ENCODE results near the gene RAD23B. TPM values are rescaled to one million over a fixed set of nuclear protein-coding genes. Genes with fewer than 3 reads are reported as not detected.
A peak's percentile ranks its signal among the peaks of the same experiment; 100 is the strongest.

Gene RAD23B
- total and polyA plus RNA-seq, 2 of the 13 experiments (the other 11 are each of a cell fraction or from before 2014, with no cell fraction given) = 133 to 156 TPM

- H3K27ac ChIP-seq (ENCODE audit: extremely low read length, insufficient read depth, low read length) = no peak overlapping the region
- 56% methylated on average over 2 of the region's 2 CpGs for WGBS (ENCODE audit: low lambda C conversion rate)
- no TSS peak for BruUV-seq (replicated peaks)
- ATAC-seq (peak; percentile 51), DNase-seq (ENCODE audit: low spot score) (peak; percentile 44), FAIRE-seq (peak; percentile 30)
- POLR2A ChIA-PET = interaction anchor here (0.5 to 0.6 kb wide), 3 partner anchors 10 to 1682 kb away, joined by 3 read pairs; no protein-coding TSS in a partner anchor
- intact Hi-C loops (cut with micrococcal nuclease; ENCODE audit: unreplicated experiment) (no loop called here), in situ Hi-C loops (cut with HindIII; ENCODE audit: extremely low pct_ligation_motif_present, low pct_unique_long_range_greater_than_20kb) (no loop called here)
- no peaks in the 10 kb centered on the region for H4K20me1 ChIP-seq (ENCODE audit: insufficient read depth, low read length)
- no peak overlapping the region for H2AFZ ChIP-seq (ENCODE audit: low read length)
- H3K79me2 ChIP-seq (ENCODE audit: insufficient read depth, low read length) = no peaks in the 10 kb centered on the region
- H3K9ac ChIP-seq (ENCODE audit: insufficient read depth, low read depth, low read length) = no peak overlapping the region
- no peaks in the 10 kb centered on the region for H3K36me3 ChIP-seq (replicated peaks in 1 of 2; ENCODE audit: control insufficient read depth in 1 of 2, insufficient read depth in 2 of 2, low read length in 2 of 2)
- no peak overlapping the region for H3K4me2 ChIP-seq (ENCODE audit: low read depth, low read length)
- TF ChIP-seq STAG1 (CRISPR knock-in tag; IDR thresholded peaks at IDR 0.05) = peak; percentile 64
- TF ChIP-seq SMC3 (IDR thresholded peaks at IDR 0.05; ENCODE audit: low read length) = peak; percentile 9; the same call in 1 of the 2 replicates
- no peak for TF ChIP-seq ZNF703 (CRISPR knock-in tag; IDR thresholded peaks at IDR 0.05; ENCODE audit: borderline replicate concordance)
- TF ChIP-seq CTCF (CRISPR knock-in tag; IDR thresholded peaks at IDR 0.05) = peak; percentile 45
- no peaks in the 10 kb centered on the region for H3K9me3 ChIP-seq (ENCODE audit: low read length)
- H3K4me3 ChIP-seq (replicated peaks in 1 of 3; ENCODE audit: insufficient read depth in 1 of 3, low read depth in 2 of 3, low read length in 3 of 3) = no peak overlapping the region
- CTCF ChIA-PET (ENCODE audit: low intra/inter-chr PET ratio, low total read pairs) = no interaction called here
- H3K27me3 ChIP-seq (ENCODE audit: control insufficient read depth in 1 of 2, insufficient read depth in 2 of 2, low read length in 2 of 2) = no peaks in the 10 kb centered on the region
- H3K4me1 ChIP-seq (ENCODE audit: insufficient read depth, low read length) = peaks cover 16% of the 10 kb centered on the region
Observed at GRCh38 chr9:107239474-107239873, 43.6 kb upstream of the RAD23B start.

- ATAC-seq (no peak), DNase-seq (ENCODE audit: low spot score) (no peak), FAIRE-seq (no peak)
- Histone ChIP-seq H3K36me3 (replicated peaks in 1 of 2; ENCODE audit: control insufficient read depth in 1 of 2, insufficient read depth in 2 of 2, low read length in 2 of 2) (no peaks in the 10 kb centered on the region), H3K4me1 (ENCODE audit: insufficient read depth, low read length) (peaks cover 18% of the 10 kb centered on the region), H3K9me3 (ENCODE audit: low read length) (no peaks in the 10 kb centered on the region), H3K27ac (ENCODE audit: extremely low read length, insufficient read depth, low read length) (no peak overlapping the region), H4K20me1 (ENCODE audit: insufficient read depth, low read length) (no peaks in the 10 kb centered on the region), H2AFZ (ENCODE audit: low read length) (no peak overlapping the region), H3K9ac (ENCODE audit: insufficient read depth, low read depth, low read length) (no peak overlapping the region), H3K27me3 (ENCODE audit: control insufficient read depth in 1 of 2, insufficient read depth in 2 of 2, low read length in 2 of 2) (no peaks in the 10 kb centered on the region), H3K79me2 (ENCODE audit: insufficient read depth, low read length) (no peaks in the 10 kb centered on the region), H3K4me2 (ENCODE audit: low read depth, low read length) (no peak overlapping the region), H3K4me3 (replicated peaks in 1 of 3; ENCODE audit: insufficient read depth in 1 of 3, low read depth in 2 of 3, low read length in 3 of 3) (no peak overlapping the region)
- BruUV-seq (replicated peaks) = no TSS peak
- TF ChIP-seq PLSCR1 (CRISPR knock-in tag; IDR thresholded peaks at IDR 0.05; ENCODE audit: borderline replicate concordance) (no peak), ZNF788 (CRISPR knock-in tag; IDR thresholded peaks at IDR 0.05; ENCODE audit: borderline replicate concordance) (no peak), ZNF660 (CRISPR knock-in tag; IDR thresholded peaks at IDR 0.05; ENCODE audit: borderline replicate concordance, low read depth) (no peak), ZNF629 (CRISPR knock-in tag; conservative IDR thresholded peaks at IDR 0.05) (no peak), CREM (IDR thresholded peaks at IDR 0.05) (no peak), CREM (CRISPR knock-in tag; IDR thresholded peaks at IDR 0.05) (no peak), ZNF354B (CRISPR knock-in tag; IDR thresholded peaks at IDR 0.05) (no peak), ZSCAN30 (CRISPR knock-in tag; IDR thresholded peaks at IDR 0.05) (no peak), GLI4 (CRISPR knock-in tag; IDR thresholded peaks at IDR 0.05; ENCODE audit: borderline replicate concordance) (no peak)
- 100% methylated on average over 1 of the region's 2 CpGs for WGBS (ENCODE audit: low lambda C conversion rate)
- in situ Hi-C loops (cut with HindIII; ENCODE audit: extremely low pct_ligation_motif_present, low pct_unique_long_range_greater_than_20kb) = no loop called here
- intact Hi-C loops (cut with micrococcal nuclease; ENCODE audit: unreplicated experiment) = no loop called here
- POLR2A ChIA-PET = interaction anchor here (0.6 to 1.7 kb wide), 3 partner anchors 9 to 42 kb away, joined by 3 to 4 read pairs (median 4); partner anchors contain the start of gene RAD23B
- CTCF ChIA-PET (ENCODE audit: low intra/inter-chr PET ratio, low total read pairs) = no interaction called here
Observed at GRCh38 chr9:107240260-107240659, 42.8 kb upstream of the RAD23B start.

Data from HepG2 (cell line).